ENCODE measurements around the gene SCUBE1. TPM values are rescaled to one million over a fixed set of nuclear protein-coding genes. Genes with fewer than 3 reads are reported as not detected.

Gene SCUBE1
- total and polyA plus RNA-seq, 2 of the 8 experiments (the other 6 are each of a cell fraction or from before 2014, with no cell fraction given) = 2.3 to 4.9 TPM

DNA sequence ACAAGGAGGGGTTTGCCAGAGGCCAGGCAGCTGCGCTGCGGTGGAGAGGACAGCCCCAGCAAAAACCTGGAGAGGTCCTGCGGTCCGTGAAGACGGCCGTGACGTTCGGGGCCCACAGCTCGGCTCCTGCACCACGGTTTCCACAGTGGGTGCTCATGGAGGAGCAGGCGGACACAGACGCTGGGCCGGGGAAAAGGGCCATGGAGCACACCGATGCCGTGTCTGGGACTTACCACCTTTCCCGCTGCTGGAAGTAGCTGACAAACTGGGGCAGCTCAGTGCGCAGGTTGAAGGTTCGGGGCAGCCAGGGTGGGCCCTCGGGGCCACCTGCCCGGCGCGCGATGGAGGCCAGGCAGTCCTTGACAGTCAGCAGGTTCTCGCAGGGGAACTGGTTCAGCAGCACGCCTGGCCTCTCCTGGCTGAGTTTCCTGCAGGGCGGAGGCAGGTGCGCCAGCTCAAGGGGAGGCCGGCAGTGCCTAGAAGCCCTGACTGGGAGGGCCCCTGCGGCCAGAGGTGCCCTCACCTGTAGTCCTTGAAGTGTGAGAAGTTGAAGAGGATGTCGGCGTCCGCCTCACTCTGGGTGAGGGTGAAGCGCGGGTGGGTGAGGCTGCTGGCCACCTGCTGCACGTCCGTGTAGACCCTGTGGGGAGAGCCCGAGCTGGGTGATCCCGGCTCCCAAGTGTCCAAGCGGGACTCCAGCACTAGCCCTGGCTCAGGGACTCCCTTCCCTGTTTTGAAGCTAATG lies 169.0 kb downstream of the SCUBE1 start:
- Histone ChIP-seq H3K79me1 (ENCODE audit: low read depth, low read length) (no peaks in the 10 kb centered on the region), H3K23me2 (ENCODE audit: low read depth, low read length) (no peaks in the 10 kb centered on the region), H2BK5ac (ENCODE audit: low read depth, low read length) (no peak overlapping the region), H3K27ac (ENCODE audit: low read depth, low read length) (no peak overlapping the region), H4K8ac (ENCODE audit: extremely low read depth, insufficient read depth, low read length) (no peak overlapping the region), H3K9me3 (ENCODE audit: insufficient read depth in 2 of 2, low read depth in 1 of 2, low read length in 1 of 2) (no peaks in the 10 kb centered on the region), H3K79me2 (ENCODE audit: control insufficient read depth in 1 of 2, insufficient read depth in 2 of 2, low read length in 2 of 2) (no peaks in the 10 kb centered on the region), H3K56ac (replicated peaks; ENCODE audit: insufficient read length, low read depth, low read length) (no peak overlapping the region), H2AFZ (ENCODE audit: low read length) (no peak overlapping the region), H3K4me1 (replicated peaks in 1 of 4; ENCODE audit: control insufficient read depth in 3 of 4, insufficient read depth in 4 of 4, low read length in 3 of 4) (no peaks in the 10 kb centered on the region), H3K14ac (ENCODE audit: insufficient read length) (no peak overlapping the region), H2BK15ac (ENCODE audit: low read length) (no peak overlapping the region), H3K27me3 (replicated peaks in 1 of 4; ENCODE audit: control insufficient read depth in 3 of 4, extremely low read depth in 1 of 4, insufficient read depth in 3 of 4, low read length in 3 of 4) (no peaks in the 10 kb centered on the region), H3K9ac (replicated peaks in 1 of 4; ENCODE audit: extremely low read depth in 1 of 4, low read depth in 3 of 4, low read length in 3 of 4) (no peak overlapping the region), H3K18ac (ENCODE audit: extremely low read depth, low read length) (no peak overlapping the region), H4K91ac (replicated peaks; ENCODE audit: insufficient read length, low read length) (no peak overlapping the region), H2BK120ac (replicated peaks; ENCODE audit: low read depth, low read length) (no peak overlapping the region), H2BK12ac (ENCODE audit: low read depth, low read length) (no peak overlapping the region), H2AK5ac (ENCODE audit: low read depth, low read length) (no peak overlapping the region), H4K5ac (ENCODE audit: insufficient read length, low read depth, low read length) (no peak overlapping the region), H3K23ac (ENCODE audit: insufficient read length) (no peak overlapping the region), H3K4me3 (ENCODE audit: extremely low read depth in 1 of 4, insufficient read depth in 2 of 4, low read depth in 3 of 4, low read length in 4 of 4) (no peak overlapping the region), H2BK20ac (ENCODE audit: low read length) (no peak overlapping the region), H4K20me1 (replicated peaks in 1 of 2; ENCODE audit: control insufficient read depth in 1 of 2, insufficient read depth in 2 of 2, low read length in 2 of 2) (peaks cover 7 to 15% of the 10 kb centered on the region in 2 experiments), H3K4ac (replicated peaks; ENCODE audit: insufficient read length, low read depth, low read length) (no peak overlapping the region), H3K4me2 (ENCODE audit: insufficient read depth in 1 of 2, low read depth in 2 of 2, low read length in 2 of 2) (no peak overlapping the region), H3K36me3 (ENCODE audit: control insufficient read depth in 2 of 4, insufficient read depth in 4 of 4, low read length in 3 of 4) (peaks cover 31 to 68% (median 65%) of the 10 kb centered on the region in 4 experiments)
- 95% methylated on average over 37 of the region's 39 CpGs; no CpG with 5 or more reads in 1 of the 2 experiments for WGBS, 2 experiments (ENCODE audit: extremely low coverage in 1 of 2, insufficient coverage in 1 of 2, insufficient read length in 1 of 2, insufficient replicate concordance in 2 of 2, low coverage in 1 of 2, low lambda C conversion rate in 2 of 2, missing lambda C conversion rate in 1 of 2)
- ChIA-PET POLR2A (ENCODE audit: partially characterized antibody) (interaction anchor here (0.6 to 1.8 kb wide), 6 partner anchors 9 to 559 kb away, joined by 3 to 5 read pairs (median 3); partner anchors contain the start of gene POLDIP3), CTCF (ENCODE audit: partially characterized antibody) (interaction anchor here (1.3 to 1.4 kb wide), 2 partner anchors 10 to 526 kb away, joined by 3 read pairs; no protein-coding TSS in a partner anchor)
- no peak for FAIRE-seq
- DNase-seq (ENCODE audit: low read depth in 1 of 2, low spot score in 2 of 2) = no peak
